Epidermal melanocyte (primary cell): ENCODE data around the gene NAIF1.
A peak's percentile ranks its signal among the peaks of the same experiment; 100 is the strongest.
"Not testable (repeated sequence)": the region's sequence is repeated elsewhere in the genome, so short reads cannot be mapped to it uniquely, and the experiment has no call there.

Source experiments
- DNase-seq: peaks from one replicate; pipeline ENCODE4 v3.0.0; 2011; ENCODE audit warnings: low spot score; ENCODE audit not compliant: insufficient read length

The NAIF1 gene

DNA sequence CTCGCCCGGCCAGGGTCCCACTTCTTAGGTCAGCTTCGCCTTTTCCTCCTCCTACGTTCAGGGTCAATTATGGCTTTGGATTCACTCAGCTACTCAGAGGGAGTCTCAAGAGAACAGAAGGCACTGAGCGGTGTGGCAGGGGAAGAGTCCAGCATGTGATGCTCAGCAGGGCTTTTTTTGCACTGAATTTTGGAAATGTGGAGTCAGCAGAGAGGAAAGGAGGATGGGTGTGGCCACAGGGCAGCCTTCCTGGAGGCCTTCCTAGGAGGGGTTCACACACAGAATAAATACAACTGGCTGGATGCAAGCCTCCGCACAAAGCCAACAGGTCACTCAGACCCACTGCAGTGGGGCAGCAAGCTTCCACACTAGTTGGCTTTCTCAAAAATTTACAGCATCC lies 4.8 kb downstream of the NAIF1 start:
- no peak for DNase-seq

DNA sequence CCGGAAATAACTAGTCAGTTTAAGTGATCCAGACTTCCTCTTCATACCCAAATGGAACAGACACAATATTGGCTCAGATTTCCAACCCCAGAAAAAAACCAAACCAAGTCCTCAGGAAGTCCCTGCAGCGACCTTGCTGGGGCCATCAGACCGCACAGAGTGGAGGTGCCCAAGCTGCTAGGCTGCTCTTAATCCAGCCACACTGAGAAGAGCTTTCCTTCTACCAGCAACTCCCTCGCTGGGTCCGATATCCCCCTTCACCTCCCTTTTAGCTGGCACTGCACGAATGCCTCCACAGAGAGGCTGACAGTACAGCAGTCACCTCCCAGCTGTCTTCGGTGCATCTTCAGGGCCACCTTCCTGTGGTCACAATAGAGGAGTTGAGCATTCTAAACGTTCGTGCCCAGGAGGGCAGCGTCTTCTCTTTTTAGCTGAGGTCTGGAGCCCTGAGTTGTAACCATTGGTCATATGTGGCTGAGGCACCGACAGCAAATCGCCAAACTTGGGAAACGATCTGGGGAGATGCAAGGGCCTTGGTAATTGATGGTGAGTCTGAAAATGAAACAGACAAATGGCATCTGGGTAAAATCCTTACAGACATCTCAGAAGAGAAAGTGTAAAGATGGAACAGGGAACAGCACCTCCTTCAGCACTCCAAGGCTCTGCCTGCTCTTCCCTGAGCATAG lies 5.7 kb downstream of the NAIF1 start:
- no peak for DNase-seq

- no peak for DNase-seq
Observed at GRCh38 chr9:128059365-128059983, 7.6 kb downstream of the NAIF1 start.

DNA sequence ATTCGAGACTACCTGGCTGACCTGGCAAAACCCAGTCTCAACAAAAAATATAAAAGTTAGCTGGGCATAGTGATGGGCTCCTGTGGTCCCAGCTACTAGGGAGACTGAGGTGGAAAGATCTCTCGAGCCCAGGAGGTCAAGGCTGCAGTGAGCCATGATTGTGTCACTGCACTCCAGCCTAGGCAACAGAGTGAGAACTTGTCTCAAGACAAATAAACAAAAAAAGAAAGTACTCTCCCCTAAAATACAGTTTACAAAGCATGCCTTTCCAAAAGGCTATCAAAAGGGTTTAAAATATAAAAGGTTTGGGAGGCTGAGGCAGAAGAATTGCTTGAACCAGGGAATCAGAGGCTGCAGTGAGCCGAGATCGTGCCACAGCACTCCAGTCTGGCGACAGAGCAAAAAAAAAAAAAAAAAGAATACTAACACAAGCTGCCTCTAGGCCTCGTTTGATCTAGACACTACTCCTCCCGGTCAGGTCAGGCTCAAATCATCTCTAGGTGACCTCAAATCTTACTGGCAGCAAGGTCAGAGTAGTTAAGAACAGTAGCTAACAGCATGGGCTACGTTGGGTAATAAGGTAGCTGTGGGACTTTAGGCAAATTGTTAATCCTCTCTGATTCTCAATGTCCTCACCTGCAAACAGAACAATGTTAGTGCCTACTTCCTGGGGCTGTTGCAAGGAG lies 9.3 kb downstream of the NAIF1 start:
- no peak for DNase-seq

GRCh38 chr9:128056887-128057723 lies 10.0 kb downstream of the NAIF1 start:
- no peak for DNase-seq

DNA sequence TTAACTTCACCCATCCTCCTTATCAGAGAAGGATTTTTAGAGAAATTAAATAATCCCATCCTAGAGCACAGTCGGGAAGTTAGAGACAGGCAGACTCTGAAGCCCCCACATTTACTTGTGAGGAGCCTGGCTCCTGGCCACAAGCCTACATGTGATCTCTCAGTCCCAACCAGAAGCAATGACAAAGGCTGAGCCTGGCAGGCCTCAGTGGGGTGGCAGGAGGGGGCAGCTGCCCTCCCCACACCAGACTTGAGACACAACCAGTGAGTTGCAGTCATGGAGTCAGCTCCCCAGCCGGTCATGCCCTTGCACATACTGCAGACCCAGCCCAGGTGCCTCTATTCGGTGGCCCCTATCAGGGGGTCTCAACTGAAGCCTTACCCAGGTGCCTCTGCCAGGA lies 11.0 kb downstream of the NAIF1 start:
- DNase-seq: no peak

DNA sequence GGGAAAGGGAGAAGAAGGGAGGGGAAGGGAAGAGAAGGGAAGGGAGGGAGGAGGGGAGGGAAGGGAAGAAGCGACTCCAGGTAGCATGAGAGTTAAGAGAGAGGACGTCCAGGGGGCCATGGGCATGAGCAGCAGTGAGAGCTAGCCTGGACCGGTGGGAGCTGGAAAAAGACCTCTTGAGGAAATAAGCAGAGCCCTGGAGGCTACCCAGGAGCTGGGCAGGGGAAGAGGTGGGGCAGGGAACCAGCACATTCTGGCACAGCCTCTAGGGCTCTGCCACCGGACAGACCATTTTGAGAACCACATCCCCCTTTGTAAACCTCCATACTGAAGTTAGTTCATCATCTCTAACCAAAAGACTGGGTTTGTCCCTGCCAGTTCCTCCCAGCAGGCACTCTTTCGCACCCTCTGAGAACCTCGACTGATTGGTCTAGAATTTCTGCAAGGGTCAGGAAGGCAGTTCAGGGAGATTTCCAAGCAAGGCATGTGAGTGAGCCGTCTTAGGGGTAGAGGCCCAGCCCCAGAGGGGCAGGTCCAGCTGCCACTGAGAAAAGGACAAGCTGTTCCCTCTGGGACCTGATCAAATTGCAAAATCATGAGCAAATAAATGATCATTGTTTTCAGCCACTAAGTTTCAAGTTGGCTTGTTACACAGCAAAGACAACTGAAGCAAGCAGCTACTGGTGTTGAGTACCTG lies 11.6 kb downstream of the NAIF1 start:
- DNase-seq: no peak

DNA sequence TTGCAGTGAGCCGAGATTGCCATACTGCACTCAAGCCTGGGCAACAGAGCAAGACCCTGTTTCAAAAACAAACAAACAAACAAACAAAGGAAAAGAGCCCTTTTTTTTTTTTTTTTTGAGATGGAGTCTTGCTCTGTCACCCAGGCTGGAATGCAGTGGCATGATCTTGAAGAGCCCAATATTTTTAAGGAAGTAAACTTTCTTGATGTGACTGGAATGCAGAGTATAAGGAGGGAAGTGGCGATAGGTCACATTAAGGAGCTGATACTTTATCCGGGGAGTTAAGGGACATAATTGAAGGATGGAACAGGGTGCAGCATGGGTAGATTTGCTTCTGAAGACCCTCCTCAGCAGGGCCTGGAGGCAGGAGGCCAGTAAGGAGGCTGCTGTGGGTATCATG lies 13.0 kb downstream of the NAIF1 start:
- no peak for DNase-seq

DNA sequence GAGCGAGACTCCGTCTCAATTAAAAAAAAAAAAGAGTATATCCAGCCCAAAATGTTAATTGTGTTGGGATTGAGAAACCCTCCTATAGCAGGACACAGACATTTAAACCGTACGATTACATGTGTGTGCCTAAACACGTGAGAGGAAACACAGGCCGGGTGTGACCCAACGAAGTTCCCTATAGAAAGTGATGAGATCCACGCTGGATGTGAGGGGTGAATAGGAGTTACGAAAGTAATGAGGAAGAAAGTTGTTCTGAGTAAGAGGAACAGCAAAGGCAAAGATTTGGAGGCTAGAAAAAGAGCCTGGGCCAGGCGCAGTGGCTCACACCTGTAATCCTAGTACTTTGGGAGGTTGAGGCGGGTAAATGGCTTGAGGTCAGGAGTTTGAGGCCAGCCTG lies 13.6 kb downstream of the NAIF1 start:
- no peak for DNase-seq

DNA sequence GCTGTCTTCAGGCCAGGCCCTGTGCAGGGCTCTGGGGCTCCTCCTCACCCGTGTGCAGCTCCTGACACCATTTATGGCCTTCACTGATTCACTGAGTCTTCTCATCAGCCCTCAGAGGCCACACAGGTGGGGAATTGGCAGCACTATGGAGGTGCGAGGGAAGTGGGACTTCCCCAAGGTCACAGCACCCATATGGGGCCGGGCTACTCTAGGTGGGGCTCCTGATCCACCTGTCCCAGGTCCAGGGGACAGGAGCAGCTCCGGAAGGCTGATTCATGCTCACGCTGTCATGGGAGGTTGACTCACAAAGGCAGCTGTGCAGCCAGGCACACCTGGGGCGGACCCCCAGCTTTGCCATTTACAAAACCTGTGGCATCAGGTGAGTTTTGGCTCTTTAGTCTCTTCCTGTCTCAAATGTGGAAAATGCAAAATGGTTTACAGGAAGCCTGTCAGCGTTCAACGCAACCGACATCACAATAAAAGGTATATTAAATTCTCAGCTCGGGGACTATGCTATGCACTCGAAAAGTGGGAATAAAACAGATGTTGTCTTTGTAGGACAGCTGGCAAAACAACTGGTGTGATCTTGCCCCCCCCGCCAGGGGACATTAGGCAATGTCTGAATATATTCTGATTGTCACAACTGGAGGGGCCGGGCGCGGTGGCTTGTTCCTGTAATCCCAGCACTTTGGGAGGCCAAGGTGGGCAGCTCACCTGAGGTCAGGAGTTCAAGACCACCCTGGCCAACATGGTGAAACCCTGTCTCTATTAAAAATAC lies 15.0 kb downstream of the NAIF1 start:
- DNase-seq: no peak

GRCh38 chr9:128049843-128050242 lies 17.3 kb downstream of the NAIF1 start:
- no peak for DNase-seq

DNA sequence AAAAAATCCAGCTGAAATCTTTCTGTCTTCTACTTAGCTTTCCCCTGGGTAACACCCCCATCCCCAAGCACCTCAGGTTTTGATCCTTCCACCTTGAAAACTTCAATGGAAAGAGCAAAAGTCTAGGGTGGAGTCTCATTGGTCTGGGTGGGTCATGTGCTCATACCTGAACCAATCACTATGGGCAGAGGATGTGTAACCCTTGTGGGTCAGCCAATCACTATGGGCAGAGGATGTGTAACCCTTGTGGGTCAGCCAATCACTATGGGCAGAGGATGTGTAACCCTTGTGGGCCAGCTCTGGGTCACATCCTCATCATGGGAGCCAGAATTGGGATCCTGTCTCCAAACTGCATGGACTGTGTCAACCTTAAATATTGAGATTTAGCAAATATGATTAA lies 18.5 kb downstream of the NAIF1 start:
- DNase-seq: no peak

GRCh38 chr9:128047231-128047630 lies 19.9 kb downstream of the NAIF1 start:
- DNase-seq: no peak

GRCh38 chr9:128045831-128046230 lies 21.3 kb downstream of the NAIF1 start:
- DNase-seq: no peak

- DNase-seq: not testable (repeated sequence)
Observed at GRCh38 chr9:128045409-128045808, 21.7 kb downstream of the NAIF1 start.

DNA sequence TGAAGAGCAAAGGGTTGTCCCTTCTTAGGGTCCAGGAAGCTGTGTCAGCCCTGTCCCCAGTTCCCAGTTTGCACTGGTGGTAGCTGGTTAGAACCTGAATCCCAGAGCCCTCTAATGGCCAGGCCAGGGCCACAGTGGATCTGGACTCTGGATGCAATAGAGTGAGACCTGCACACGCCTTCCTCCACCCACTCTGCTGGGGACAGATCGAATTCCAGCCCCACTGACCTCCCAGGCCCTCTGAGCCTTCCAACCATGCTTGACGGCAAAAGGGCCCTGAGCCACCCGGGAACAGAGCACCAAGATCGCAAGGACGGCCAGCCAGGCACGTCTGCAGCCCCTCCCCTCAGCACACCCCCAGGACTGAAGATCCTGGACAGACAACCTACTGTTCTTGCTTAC lies 23.7 kb downstream of the NAIF1 start:
- no peak for DNase-seq

DNA sequence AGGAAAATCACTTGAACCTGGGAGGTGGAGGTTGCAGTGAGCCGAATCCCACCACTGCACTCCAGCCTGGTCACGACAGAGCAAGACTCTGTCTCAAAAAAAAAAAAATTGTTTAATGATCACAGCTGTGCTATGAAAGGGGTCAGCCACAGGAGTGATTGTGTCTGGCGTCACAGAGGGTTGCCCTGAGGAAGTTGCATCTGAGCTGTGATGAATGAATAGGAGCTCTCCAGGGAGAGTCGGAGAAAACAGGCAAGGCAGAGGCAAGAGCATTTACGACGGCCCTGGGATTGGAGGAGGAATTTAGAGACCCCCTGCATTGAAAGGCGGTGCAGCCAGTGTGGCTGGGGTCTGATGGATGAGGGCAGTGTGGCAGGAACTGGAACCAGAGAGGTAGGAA lies 25.1 kb downstream of the NAIF1 start:
- DNase-seq: no peak

DNA sequence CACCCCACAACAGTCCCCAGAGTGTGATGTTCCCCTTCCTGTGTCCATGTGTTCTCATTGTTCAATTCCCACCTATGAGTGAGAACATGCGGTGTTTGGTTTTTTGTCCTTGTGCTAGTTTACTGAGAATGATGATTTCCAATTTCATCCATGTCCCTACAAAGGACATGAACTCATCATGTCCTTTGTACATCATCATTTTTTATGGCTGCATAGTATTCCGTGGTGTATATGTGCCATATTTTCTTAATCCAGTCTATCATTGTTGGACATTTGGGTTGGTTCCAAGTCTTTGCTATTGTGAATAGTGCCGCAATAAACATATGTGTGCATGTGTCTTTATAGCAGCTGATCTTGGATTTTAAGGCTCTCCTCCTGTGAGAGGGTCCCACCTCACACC lies 26.3 kb downstream of the NAIF1 start:
- not testable (repeated sequence) for DNase-seq

- not testable (repeated sequence) for DNase-seq
Observed at GRCh38 chr9:128036522-128036921, 30.6 kb downstream of the NAIF1 start.

DNA sequence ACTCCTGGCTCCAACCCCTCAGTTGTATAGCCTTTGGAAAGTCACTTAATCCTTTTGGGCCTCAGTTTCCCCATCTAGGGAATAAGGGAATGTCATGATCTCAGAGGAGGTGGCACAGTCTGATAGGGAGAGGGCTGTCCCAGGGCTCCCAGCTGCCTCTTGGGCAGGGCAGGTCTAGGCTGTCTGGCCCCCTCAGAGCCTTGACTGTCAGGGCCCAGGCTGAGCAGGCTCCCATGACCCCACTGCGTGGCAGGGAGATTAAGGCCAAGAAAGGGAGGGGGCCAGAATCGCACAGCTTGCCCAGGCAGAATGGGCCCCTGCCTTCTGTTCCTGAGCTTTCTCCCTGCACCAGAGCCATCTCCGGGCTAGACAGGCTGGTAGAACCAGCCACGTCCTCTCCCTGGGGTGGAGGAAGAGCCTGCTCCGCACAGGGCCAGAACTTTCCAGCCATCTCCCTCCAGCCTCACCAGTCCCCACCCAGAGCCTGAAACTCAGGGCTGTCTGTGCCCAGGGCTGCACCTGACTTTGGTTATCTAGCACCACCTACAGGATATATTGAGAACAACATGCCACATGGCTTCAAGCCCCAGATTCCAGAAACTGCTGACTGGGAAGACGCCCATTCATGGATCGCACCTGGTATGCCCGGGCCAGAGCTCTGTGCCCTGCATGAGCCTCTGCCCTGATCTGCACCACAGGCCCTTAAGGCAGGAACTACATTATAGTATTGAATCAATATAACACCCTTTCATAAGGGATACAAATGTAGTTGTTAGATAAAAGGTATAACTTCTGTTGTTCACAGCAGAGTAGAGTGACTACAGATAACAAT lies 32.1 kb downstream of the NAIF1 start:
- DNase-seq: peak; percentile 78
